ENCODE results near the gene LENG1.

LENG1 gene

GRCh38 chr19:54137699-54138488 is 21.6 kb downstream of the LENG1 start, which contains the start of gene CNOT3:
Gene CNOT3 (plus strand): TSS chr19:54137762. CDS start chr19:54142979, 5,217 bp downstream.
- DNase-seq, result no peak

- peak; percentile 100 for DNase-seq
Observed at GRCh38 chr19:54136864-54137698, 22.4 kb downstream of the LENG1 start.

DNA sequence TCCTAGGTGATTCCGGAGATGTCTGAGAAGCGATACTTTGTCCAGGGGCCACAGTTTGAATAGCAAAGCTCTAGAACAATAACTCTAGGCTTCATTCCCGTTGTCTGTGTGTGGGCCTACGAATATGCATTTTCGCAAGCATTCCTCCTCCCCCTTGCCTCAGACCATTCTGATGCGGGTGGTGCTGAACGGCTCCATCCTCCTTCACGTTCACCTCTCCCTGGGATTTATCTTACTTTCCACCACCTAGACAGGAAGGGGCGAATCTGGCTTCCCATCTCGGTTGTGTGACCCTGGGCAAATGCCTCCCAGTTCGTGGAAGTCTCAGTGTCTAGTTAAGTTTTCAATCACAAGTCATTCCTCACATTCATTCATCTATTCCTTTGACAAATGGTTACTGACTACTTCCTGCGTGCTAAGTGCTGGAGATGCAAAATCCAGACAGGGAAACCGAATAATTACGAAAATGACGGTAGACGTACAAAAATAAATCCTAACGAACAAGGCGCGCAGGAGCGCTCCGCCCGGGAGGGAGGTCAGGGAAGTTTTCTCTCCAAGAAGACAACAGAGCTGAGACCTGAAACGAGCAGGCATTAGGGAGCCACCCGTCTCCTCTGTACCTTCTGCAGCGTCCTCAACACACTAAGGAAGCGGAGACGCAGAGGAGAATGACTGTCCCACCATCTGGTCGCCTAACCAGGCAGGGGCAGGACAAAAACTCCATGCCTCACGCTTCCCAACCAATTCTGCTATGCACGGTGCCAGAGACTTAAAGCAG is 23.2 kb downstream of the LENG1 start:
- no peak for DNase-seq

DNA sequence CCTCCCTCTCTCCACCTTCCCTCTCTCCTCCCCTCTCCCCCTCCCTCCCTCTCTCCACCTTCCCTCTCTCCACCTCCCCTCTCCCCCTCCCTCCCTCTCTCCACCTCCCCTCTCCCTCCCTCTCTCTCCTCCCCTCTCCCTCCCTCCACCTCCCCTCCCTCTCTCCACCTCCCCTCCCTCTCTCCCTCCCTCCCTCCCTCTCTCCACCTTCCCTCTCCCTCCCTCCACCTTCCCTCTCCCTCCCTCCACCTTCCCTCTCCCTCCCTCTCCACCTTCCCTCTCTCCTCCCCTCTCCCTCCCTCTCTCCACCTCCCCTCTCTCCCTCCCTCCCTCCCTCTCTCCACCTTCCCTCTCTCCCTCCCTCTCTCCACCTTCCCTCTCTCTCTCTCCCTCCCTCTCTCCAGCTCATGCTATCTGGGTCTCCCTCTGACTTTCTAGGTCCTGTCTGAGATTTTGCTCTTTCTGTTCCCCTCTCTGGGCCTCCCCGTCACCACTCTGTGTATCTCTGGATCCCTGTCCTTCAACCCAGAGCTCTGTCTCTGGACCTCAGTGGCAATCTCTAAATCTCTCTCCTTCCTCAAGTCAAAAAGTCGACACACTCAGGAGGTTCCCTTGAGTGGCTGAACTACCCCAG is 25.4 kb downstream of the LENG1 start:
- no peak for DNase-seq

- peak; percentile 60 for DNase-seq
Observed at GRCh38 chr19:54133312-54133956, 26.1 kb downstream of the LENG1 start.

- no peak for DNase-seq
Observed at GRCh38 chr19:54129617-54129996, 29.9 kb downstream of the LENG1 start.

GRCh38 chr19:54128796-54129616 is 30.5 kb downstream of the LENG1 start:
- DNase-seq, result no peak

DNA sequence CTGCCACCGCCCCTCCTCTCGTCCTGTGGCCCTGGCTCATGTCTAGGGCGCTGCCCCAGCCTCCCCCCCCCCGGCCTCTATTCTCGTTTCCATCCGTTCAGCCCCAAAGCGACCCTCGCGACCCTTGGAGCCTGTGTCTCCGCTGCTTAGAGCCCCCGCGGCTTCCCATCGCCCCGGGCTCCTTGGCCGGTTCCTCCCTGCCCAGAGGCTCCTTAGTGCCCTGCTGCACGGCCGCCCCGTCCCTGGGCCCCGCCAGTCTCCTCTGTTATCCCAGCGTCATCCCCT is 31.1 kb downstream of the LENG1 start:
- DNase-seq, result no peak

DNA sequence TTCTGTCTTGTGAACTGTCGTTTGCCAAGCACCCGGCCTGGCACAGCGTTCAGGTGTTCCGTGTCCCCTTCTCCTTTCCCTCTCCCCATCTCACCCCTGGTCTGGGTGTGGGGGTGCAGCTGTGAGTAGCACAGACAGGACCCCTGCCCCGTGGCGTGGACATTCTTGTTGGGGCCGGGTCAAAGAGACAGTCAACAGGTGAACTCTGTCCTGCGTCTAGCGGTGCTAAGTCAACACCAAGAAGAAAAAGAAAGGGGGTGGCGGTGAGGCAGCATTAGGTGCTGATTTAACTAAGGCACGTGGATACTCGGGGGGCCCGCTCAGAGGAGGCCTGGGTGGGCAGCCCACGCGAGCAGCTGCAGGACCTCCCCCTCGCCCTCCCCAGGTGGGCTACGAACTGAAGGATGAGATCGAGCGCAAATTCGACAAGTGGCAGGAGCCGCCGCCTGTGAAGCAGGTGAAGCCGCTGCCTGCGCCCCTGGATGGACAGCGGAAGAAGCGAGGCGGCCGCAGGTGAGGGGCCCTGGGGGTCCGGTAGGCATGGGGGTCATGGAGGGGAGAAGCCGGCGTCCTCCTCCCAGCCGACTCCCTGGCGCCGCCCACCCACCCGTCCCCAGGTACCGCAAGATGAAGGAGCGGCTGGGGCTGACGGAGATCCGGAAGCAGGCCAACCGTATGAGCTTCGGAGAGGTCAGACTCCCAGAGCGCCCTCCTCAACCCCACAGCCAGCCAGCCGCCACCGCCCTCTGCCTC is 31.7 kb downstream of the LENG1 start:
- DNase-seq, result no peak

GRCh38 chr19:54125713-54126112 is 33.8 kb downstream of the LENG1 start:
- DNase-seq, result no peak

DNA sequence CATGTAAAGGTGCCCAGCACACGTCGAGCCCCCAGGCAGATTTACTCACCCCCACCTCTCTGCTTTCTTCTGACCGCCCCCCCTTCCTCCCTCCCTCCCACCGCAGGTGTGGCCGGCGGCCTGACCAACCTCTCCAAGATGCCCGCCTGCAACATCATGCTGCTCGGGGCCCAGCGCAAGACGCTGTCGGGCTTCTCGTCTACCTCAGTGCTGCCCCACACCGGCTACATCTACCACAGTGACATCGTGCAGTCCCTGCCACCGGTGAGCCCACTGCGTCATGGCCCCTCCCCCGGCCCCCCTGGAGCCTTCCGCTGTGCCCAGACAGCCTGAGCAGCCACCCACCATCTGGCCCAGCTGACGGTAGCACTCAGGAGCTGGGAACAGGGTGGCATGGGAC is 35.1 kb downstream of the LENG1 start:
- no peak for DNase-seq

DNA sequence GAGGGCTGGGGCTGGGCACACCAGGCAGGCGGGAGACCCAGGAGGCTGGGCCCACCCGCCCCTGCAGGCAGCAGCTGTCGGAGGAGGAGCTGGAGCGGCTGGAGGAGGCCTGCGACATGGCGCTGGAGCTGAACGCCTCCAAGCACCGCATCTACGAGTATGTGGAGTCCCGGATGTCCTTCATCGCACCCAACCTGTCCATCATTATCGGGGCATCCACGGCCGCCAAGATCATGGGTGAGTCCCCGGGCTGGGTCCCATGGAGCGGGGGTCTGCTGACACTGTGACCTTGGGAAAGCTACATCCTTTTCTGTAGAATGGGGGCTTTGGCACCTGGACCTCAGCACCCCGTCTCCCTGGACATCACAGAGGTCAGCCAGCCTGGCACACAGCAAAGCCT is 35.8 kb downstream of the LENG1 start:
- no peak for DNase-seq

DNA sequence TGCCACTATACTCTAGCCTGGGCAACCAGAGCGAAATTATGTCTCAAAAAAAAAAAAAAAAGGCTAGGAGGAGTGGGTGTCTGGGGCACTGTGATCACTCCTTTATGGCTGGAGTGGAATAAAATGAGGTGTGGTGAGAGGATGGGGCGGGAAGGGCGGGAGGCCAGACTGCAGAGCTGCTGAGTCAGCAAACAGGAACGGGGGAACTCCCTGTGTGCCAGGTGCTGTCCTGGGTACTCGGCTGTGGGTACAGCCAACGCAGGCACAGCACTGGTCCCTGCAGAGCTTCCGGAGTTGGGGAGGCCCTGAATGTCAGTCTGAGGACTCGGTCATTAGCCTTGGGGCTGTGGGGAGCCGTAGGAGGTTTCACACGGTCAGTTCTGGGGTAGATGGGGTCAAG is 38.3 kb downstream of the LENG1 start:
- DNase-seq, result no peak

DNA sequence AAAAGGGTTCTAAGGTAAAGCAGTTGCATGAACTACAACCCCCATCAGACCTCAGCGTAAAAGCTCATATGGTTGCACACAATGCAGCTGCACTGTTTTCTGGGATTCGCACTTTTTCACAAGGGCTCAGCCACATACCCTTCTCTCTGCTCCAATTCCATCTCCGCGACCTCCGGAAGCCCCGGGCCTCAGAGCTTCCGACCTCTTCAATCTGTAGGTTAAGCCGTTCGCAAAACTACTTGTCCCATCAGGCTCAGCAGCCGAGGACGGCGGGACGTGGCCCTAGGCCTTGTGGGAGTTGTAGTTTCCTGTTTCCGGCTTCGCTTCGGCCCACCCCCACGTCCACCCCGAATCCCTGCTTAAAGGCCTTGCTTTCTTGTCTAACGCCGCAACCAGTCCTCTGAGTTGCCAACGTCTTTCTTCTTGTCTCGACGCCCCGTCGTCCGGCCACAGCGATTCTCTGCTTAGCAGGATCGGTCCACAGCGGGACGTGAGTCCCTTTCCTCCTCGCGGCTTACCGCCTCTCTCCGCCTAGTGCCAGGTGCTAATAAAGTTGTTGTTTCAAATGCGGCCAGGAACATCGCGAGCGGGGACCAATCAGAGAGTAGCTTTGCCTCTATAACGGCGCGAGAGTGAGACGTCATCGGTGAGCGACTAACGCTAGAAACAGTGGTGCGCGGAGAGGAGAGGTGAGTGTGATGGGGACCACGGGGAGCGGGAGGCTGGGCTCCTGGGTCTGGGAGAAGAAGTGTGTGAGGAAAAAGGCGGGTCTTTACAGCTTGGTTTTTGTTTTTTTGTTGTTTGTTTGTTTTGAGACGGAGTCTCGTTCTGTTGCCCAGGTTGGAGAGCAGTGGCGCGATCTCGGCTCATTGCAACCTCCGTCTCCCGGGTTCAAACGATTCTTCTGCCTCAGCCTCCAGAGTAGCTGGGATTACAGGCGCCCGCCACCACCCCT is 44.1 kb downstream of the LENG1 start, which contains the start of the genes PRPF31 and TFPT:
TSS of gene PRPF31 (plus strand) at position 646 of the 955 bp plus-strand sequence. CDS start 2,525 bp downstream, outside the sequence.
TSS of gene TFPT (minus strand) at position 549 of the 955 bp plus-strand sequence. CDS start at position 161, 388 bp downstream.
- peak; percentile 98 for DNase-seq

GRCh38 chr19:54114340-54115108 is 45.0 kb downstream of the LENG1 start:
- DNase-seq, result no peak

DNA sequence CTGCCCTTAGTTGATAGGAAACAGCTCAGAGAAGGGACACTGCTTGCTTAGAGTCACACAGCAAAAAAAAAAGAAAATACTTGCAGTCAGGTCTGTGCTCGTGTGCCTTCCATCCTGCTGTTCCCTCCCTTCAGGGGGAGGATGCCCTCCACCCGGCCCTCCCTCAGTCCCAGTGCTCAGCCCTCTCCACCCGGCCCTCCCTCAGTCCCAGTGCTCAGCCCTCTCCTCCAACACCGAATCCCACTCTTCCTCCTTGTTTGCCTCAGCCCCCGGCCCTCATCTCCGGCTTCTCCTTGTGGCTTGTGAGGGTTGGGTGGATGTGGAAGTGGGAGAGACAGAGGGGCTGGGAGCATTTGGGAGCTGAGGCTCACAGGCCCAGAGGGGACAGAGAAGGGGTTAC is 49.9 kb downstream of the LENG1 start:
- no peak for DNase-seq

DNA sequence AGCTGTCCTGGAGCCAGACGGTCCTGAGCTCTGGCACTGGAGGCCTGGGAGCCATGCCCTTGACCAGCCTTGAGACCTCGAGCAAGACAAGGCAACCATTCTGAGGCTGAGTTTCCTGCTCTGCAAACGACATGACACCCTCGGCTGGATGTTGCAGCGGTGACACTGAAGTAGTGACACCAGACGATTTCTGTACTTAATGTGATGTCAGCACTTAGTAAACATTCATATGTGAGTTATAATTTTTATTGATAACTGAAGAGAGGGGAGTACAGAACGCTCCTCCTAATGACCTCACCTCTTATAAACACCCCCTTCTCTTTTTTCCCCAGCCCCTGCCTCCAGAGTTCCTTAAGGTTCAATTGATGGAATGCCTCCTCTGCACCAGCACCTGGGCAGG is 51.0 kb downstream of the LENG1 start:
- no peak for DNase-seq

DNA sequence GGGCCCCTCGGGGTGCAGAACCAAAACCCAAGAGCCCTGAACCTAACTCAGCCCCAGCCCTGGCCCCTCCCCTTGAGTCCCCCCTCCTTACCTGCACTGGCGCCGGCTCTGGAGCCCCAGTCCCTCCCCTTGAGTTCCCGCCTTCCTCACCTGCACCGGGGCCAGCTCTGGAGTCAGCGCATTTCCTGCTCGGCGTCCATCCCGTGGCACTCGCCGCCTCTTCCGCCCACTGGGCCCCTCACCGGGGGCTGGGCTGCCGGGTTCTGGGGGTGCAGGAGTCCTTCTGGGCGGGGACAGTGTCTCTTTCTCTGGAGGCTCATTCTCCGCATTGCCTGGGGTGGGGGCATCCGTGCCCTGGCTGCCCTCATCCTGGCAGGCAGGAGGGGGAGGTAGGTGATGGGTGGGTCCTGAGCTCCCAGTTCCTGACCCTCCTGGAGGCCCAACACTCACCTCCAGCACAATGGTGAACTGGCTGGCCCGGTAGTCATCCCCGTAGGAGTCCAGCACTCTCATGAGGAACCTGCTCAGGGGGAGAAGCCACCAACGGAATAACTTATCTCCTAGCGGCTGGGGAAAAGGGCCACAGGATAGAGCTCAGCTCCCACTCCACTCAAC is 51.5 kb downstream of the LENG1 start:
- DNase-seq, result no peak
